ENCODE data around the gene EHMT1. TPM values are rescaled to one million over a fixed set of nuclear protein-coding genes. Genes with fewer than 3 reads are reported as not detected.

EHMT1 gene
- total RNA-seq, 6 experiments from 2014 or later, result 26.8 to 51.9 (median 36.7) TPM

DNA sequence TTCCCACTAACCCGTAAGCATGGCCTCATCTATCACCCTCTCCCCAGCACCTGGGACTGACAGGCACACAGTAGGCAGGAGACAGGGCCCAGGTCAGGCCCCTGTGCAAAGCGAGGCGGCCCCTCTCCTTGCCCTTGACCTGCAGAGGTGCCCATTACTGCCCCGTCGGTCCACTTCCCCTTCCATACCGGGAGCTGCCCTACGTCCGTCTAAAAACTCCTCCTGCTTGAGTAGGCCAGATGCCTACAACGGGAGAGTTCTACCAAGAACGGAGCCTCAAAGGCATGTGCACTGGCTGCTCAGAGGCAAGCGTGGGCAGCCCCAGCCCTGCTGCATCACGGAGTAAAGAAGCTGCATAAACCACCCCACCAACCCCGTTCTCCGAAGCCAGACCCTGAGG is 35.5 kb upstream of the EHMT1 start:
- TF ChIP-seq POLR2A (IDR thresholded peaks at IDR 0.05), result no peak
- TF ChIP-seq, protein P1, sequence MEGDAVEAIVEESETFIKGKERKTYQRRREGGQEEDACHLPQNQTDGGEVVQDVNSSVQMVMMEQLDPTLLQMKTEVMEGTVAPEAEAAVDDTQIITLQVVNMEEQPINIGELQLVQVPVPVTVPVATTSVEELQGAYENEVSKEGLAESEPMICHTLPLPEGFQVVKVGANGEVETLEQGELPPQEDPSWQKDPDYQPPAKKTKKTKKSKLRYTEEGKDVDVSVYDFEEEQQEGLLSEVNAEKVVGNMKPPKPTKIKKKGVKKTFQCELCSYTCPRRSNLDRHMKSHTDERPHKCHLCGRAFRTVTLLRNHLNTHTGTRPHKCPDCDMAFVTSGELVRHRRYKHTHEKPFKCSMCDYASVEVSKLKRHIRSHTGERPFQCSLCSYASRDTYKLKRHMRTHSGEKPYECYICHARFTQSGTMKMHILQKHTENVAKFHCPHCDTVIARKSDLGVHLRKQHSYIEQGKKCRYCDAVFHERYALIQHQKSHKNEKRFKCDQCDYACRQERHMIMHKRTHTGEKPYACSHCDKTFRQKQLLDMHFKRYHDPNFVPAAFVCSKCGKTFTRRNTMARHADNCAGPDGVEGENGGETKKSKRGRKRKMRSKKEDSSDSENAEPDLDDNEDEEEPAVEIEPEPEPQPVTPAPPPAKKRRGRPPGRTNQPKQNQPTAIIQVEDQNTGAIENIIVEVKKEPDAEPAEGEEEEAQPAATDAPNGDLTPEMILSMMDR (IDR thresholded peaks at IDR 0.05), result no peak
- ATAC-seq (no peak), DNase-seq (no peak)
- WGBS (ENCODE audit: insufficient coverage, low coverage, low lambda C conversion rate, missing lambda C conversion rate), result 70% methylated on average over 2 of the region's 14 CpGs
- Histone ChIP-seq H3K4me3 (no peak overlapping the region), H3K4me1 (peaks cover 0 to 7% (median 0%) of the 10 kb centered on the region in 4 donors), H3K36me3 (peaks cover 0 to 18% (median under 1%) of the 10 kb centered on the region in 4 donors), H3K9me3 (no peaks in the 10 kb centered on the region), H3K27me3 (no peaks in the 10 kb centered on the region), H3K27ac (no peak overlapping the region)
- intact Hi-C loops (cut with DNase I), result no loop called here

DNA sequence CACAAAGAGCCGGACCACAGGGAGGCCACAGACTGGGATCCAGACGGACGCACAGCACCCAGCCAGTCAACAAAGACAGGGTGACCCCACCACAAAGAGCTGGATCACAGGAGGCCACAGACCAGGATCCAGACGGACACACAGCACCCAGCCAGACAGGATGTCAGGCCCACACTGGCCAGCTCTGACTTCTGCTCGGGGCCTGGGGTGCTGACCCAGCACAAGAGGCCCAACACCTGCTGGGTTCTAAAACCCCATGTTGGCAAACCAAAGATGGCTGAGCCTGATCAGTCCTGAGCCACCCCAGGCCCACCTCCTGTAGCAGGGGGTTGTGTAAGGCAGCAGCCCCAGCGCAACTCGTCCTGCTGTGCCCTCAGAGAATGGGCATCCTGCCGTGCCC is 34.8 kb upstream of the EHMT1 start:
- no peak overlapping the region for H3K27ac ChIP-seq
- H3K4me3 ChIP-seq, result no peak overlapping the region
- H3K36me3 ChIP-seq, result peaks cover 0 to 18% (median under 1%) of the 10 kb centered on the region in 4 donors
- ATAC-seq (no peak), DNase-seq (no peak)
- H3K4me1 ChIP-seq, result peaks cover 0 to 7% (median under 1%) of the 10 kb centered on the region in 4 donors
- TF ChIP-seq, protein P1 (IDR thresholded peaks at IDR 0.05), result no peak
- no peak for TF ChIP-seq POLR2A (IDR thresholded peaks at IDR 0.05)
- WGBS (ENCODE audit: insufficient coverage, low coverage, low lambda C conversion rate, missing lambda C conversion rate), result no CpG with 5 or more reads among the region's 8 CpGs
- H3K9me3 ChIP-seq, result no peaks in the 10 kb centered on the region
- intact Hi-C loops (cut with DNase I), result no loop called here
- H3K27me3 ChIP-seq, result no peaks in the 10 kb centered on the region

DNA sequence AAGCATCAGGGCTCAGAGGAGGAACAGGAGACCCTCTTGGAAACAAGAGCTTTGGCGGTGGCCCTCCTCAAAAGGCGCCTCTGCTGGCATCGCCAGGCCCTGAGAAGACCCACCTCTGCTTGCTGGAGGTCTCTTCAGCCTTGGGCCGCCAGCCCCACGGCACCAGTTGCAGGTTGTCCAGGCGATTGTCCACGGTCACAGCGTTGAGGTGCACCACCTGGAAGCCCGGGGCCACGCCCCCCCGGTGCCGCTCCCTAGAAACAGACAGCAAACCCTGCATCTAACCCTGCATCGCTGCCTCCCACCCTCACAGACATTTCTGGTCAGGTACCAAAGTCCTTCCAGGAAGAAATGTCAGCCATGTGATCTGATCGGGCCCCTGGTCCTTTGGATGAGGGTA is 32.0 kb upstream of the EHMT1 start:
- TF ChIP-seq POLR2A (IDR thresholded peaks at IDR 0.05), result no peak
- TF ChIP-seq, protein P1 (IDR thresholded peaks at IDR 0.05), result no peak
- 100% methylated on average over 1 of the region's 14 CpGs for WGBS (ENCODE audit: insufficient coverage, low coverage, low lambda C conversion rate, missing lambda C conversion rate)
- intact Hi-C loops (cut with DNase I), result no loop called here

DNA sequence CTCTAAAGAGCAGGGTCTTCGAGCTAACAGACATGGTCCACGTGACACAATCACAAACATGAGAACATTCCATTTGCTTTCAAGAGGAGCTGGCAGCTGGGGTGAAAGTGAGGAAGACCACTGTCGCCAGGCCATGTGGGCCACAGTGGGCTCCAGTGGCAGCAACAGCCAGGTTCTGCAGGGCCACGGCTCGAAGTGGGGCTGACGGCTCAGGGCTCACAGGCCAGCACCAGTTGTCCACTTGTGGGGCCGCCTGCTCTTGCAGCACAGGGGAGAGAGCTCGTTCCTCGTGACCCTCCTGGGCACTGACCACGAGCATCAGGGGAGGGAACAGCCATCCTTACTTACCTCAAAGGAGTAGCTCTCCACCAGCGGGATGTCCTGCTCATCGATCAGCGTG is 30.5 kb upstream of the EHMT1 start:
- intact Hi-C loops (cut with DNase I), result no loop called here
- ATAC-seq (no peak), DNase-seq (no peak)
- peaks cover 0 to 14% (median 0%) of the 10 kb centered on the region in 4 donors for H3K36me3 ChIP-seq
- TF ChIP-seq, protein P1 (IDR thresholded peaks at IDR 0.05), result no peak
- TF ChIP-seq POLR2A (IDR thresholded peaks at IDR 0.05), result no peak
- no CpG with 5 or more reads among the region's 13 CpGs for WGBS (ENCODE audit: insufficient coverage, low coverage, low lambda C conversion rate, missing lambda C conversion rate)
- peaks cover 0 to 17% (median 6%) of the 10 kb centered on the region in 4 donors for H3K4me1 ChIP-seq
- H3K4me3 ChIP-seq, result no peak overlapping the region
- H3K27me3 ChIP-seq, result no peaks in the 10 kb centered on the region
- H3K27ac ChIP-seq, result no peak overlapping the region
- no peaks in the 10 kb centered on the region for H3K9me3 ChIP-seq

More for the DNA sequence above, 32.0 kb upstream of the EHMT1 start:
- H3K4me3 ChIP-seq, result no peak overlapping the region
- ATAC-seq (no peak), DNase-seq (no peak)
- peaks cover 0 to 18% (median under 1%) of the 10 kb centered on the region in 4 donors for H3K36me3 ChIP-seq
- H3K9me3 ChIP-seq, result no peaks in the 10 kb centered on the region
- peaks cover 0 to 12% (median 3%) of the 10 kb centered on the region in 4 donors for H3K4me1 ChIP-seq
- no peaks in the 10 kb centered on the region for H3K27me3 ChIP-seq
- H3K27ac ChIP-seq, result no peak overlapping the region

DNA sequence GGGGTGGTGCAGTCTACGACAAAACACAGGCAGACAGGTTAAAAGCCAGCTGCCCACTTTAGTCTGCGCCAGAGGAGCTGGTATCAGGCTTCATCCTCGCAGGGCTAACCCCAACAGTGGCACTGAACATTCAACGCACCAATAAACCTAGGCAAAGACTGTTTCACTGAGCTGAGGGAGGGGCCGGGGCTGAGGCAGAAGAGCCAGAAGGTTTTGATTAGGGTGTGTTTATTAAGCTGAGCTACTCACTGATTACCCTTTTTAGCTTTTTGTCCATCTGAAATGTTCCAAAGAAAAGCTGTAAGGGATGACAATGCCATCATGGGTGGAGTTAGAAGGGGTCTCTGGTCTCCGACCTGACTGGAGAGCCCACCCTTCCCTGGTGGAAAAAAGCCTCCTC is 29.9 kb upstream of the EHMT1 start:
- ATAC-seq (no peak), DNase-seq (no peak)
- Histone ChIP-seq H3K9me3 (no peaks in the 10 kb centered on the region), H3K27me3 (no peaks in the 10 kb centered on the region), H3K27ac (no peak overlapping the region), H3K4me1 (peaks cover 0 to 17% (median 6%) of the 10 kb centered on the region in 4 donors), H3K36me3 (peaks cover 0 to 14% (median 0%) of the 10 kb centered on the region in 4 donors), H3K4me3 (no peak overlapping the region)
- 100% methylated on average over 2 of the region's 6 CpGs for WGBS (ENCODE audit: insufficient coverage, low coverage, low lambda C conversion rate, missing lambda C conversion rate)
- intact Hi-C loops (cut with DNase I), result no loop called here
- TF ChIP-seq, protein P1 (IDR thresholded peaks at IDR 0.05), result no peak
- no peak for TF ChIP-seq POLR2A (IDR thresholded peaks at IDR 0.05)

Data from right lobe of liver (tissue), 6 donors.